Neuronal stem cell (in vitro differentiated cells): ENCODE measurements around the gene MYO15A.
A peak's percentile ranks its signal among the peaks of the same experiment; 100 is the strongest.

Experiments
- DNase-seq: peaks from one replicate; pipeline ENCODE4 v3.0.0-alpha.2; 2013; ENCODE audit warnings: low spot score
- H2AFZ ChIP-seq: one replicate; pipeline ENCODE4 v1.6.1; 2013; ENCODE audit warnings: mild to moderate bottlenecking, low read length, inconsistent platforms
- H2AK5ac ChIP-seq: 2 replicates; pipeline ENCODE4 v1.6.1; 2013; ENCODE audit warnings: low read depth, mild to moderate bottlenecking, inconsistent platforms, low read length, moderate library complexity, mixed read lengths
- H2BK120ac ChIP-seq: 2 replicates; pipeline ENCODE4 v1.6.1; 2013; ENCODE audit warnings: low read depth, mild to moderate bottlenecking, inconsistent platforms, low read length, moderate library complexity, mixed read lengths
- H2BK12ac ChIP-seq: one replicate; pipeline ENCODE4 v1.6.1; 2013; ENCODE audit warnings: low read length, inconsistent platforms
- H2BK15ac ChIP-seq: 2 replicates; pipeline ENCODE4 v1.6.1; 2013; ENCODE audit warnings: mild to moderate bottlenecking, low read length, inconsistent platforms, mixed read lengths
- H2BK5ac ChIP-seq: one replicate; pipeline ENCODE4 v1.6.1; 2013; ENCODE audit warnings: inconsistent platforms, mild to moderate bottlenecking, low read length, moderate library complexity
- H3K14ac ChIP-seq: one replicate; pipeline ENCODE4 v1.6.1; 2013; ENCODE audit warnings: low read length, inconsistent platforms
- H3K18ac ChIP-seq: 2 replicates; pipeline ENCODE4 v1.6.1; 2013; ENCODE audit warnings: low read length, inconsistent platforms
- H3K23ac ChIP-seq: 2 replicates; pipeline ENCODE4 v1.6.1; 2013; ENCODE audit warnings: low read depth, mild to moderate bottlenecking, mixed read lengths, low read length, inconsistent platforms; ENCODE audit not compliant: poor library complexity
- H3K27ac ChIP-seq: replicated peaks from 3 replicates; pipeline ENCODE4 v1.5.1; 2013; ENCODE audit warnings: low read length, inconsistent platforms
- H3K27me3 ChIP-seq, 3 experiments: 2 replicates each; pipeline ENCODE4 v1.6.1; 2013; ENCODE audit warnings: low read length in 3 of 3, mild to moderate bottlenecking in 2 of 3, inconsistent platforms in 1 of 3, low read depth in 1 of 3, mixed read lengths in 1 of 3, moderate library complexity in 1 of 3; ENCODE audit not compliant: control insufficient read depth in 3 of 3, insufficient read depth in 3 of 3
- H3K36me3 ChIP-seq, 2 donors: replicated peaks in 1 of 2; 2 replicates each; pipeline ENCODE4 v1.6.1; 2013; ENCODE audit warnings: low read length in 2 of 2; ENCODE audit not compliant: control insufficient read depth in 2 of 2, insufficient read depth in 2 of 2
- H3K4ac ChIP-seq: 2 replicates; pipeline ENCODE4 v1.6.1; 2013; ENCODE audit warnings: inconsistent platforms, mild to moderate bottlenecking, low read length, moderate library complexity
- H3K4me1 ChIP-seq, 2 donors: 1 replicate in 1 of 2; 2 replicates in 1 of 2; pipeline ENCODE4 v1.6.1; 2013; ENCODE audit warnings: low read length in 2 of 2, low read depth in 1 of 2; ENCODE audit not compliant: control insufficient read depth in 2 of 2, insufficient read depth in 1 of 2
- H3K4me2 ChIP-seq: one replicate; pipeline ENCODE4 v1.6.1; 2013; ENCODE audit warnings: mild to moderate bottlenecking, low read length, inconsistent platforms; ENCODE audit not compliant: insufficient read depth, poor library complexity, severe bottlenecking
- H3K4me3 ChIP-seq, 2 donors: 2 replicates each; pipeline ENCODE4 v1.5.1; 2013; ENCODE audit warnings: low read length in 2 of 2, mild to moderate bottlenecking in 2 of 2, inconsistent platforms in 1 of 2, moderate library complexity in 1 of 2
- H3K79me1 ChIP-seq: one replicate; pipeline ENCODE4 v1.6.1; 2013; ENCODE audit warnings: low read depth, mild to moderate bottlenecking, inconsistent platforms, low read length, moderate library complexity
- H3K9ac ChIP-seq: one replicate; pipeline ENCODE4 v1.6.1; 2013; ENCODE audit warnings: mild to moderate bottlenecking, low read depth, low read length, inconsistent platforms; ENCODE audit not compliant: poor library complexity
- H3K9me3 ChIP-seq, 2 donors: replicated peaks in 1 of 2; 2 replicates each; pipeline versions ENCODE3 to v1.6.1; 2013; ENCODE audit warnings: low read length in 2 of 2, mild to moderate bottlenecking in 2 of 2, inconsistent platforms in 1 of 2, low read depth in 1 of 2, mixed read lengths in 1 of 2, moderate library complexity in 1 of 2; ENCODE audit not compliant: control insufficient read depth in 2 of 2, insufficient read depth in 1 of 2
- H4K8ac ChIP-seq: one replicate; pipeline ENCODE4 v1.6.1; 2013; ENCODE audit warnings: low read depth, mild to moderate bottlenecking, inconsistent platforms, low read length, moderate library complexity
- H4K91ac ChIP-seq: one replicate; pipeline ENCODE4 v1.6.1; 2013; ENCODE audit warnings: low read length, low read depth, mild to moderate bottlenecking, inconsistent platforms; ENCODE audit not compliant: poor library complexity
- WGBS, 2 donors: extraction: QIAGEN DNeasy Blood & Tissue Kit; methylation state at CpG; one replicate each; pipeline ENCODE4 v1.1.7; 2013; ENCODE audit warnings: missing lambda C conversion rate in 2 of 2, mixed read lengths in 1 of 2; ENCODE audit not compliant: insufficient read length in 2 of 2, insufficient replicate concordance in 1 of 2; ENCODE audit errors: extremely low coverage in 2 of 2; 5-methylcytosine and 5-hydroxymethylcytosine counted together

The MYO15A gene

DNA sequence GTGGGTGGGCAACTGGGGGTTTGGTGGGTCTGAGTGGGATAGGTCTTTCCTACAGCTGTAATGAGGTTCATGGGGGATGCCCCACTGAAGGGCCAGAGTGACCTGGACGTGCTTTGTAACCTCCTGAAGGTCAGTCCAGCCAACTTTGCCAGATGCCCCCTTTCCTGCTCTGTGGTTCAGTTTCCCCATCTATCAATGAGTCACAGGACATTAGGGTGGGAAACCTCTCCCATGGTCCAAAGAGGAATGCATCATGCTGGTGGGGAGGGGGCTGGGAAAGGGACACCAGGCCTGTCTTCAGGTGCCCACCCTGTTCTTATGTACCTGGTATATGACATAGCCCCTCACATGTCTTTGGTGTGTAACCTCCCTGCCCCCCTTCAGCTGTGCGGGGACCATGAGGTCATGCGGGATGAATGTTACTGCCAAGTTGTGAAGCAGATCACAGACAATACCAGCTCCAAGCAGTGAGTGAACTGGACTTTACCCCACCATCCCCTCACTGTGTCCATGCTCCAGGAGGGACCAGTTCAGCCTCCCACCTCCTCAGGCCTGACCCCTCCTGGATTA, 51.1 kb downstream of the MYO15A start:
- Histone ChIP-seq H3K4me3 (no peak overlapping the region), H3K23ac (no peak overlapping the region), H2BK5ac (no peak overlapping the region), H3K4me1 (peaks cover 12 to 13% of the 10 kb centered on the region in 2 donors), H2BK15ac (peak overlapping the region; percentile 40), H3K27ac (no peak overlapping the region), H3K27me3 (peaks cover 0 to 16% (median 2%) of the 10 kb centered on the region in 3 experiments), H3K9me3 (no peaks in the 10 kb centered on the region), H3K14ac (no peak overlapping the region), H3K36me3 (no peaks in the 10 kb centered on the region), H3K79me1 (no peaks in the 10 kb centered on the region), H3K9ac (no peak overlapping the region), H4K91ac (no peak overlapping the region), H3K4ac (no peak overlapping the region), H2BK120ac (no peak overlapping the region), H4K8ac (no peak overlapping the region), H3K4me2 (no peak overlapping the region), H3K18ac (no peak overlapping the region), H2AK5ac (peak overlapping the region; percentile 56), H2AFZ (no peak overlapping the region), H2BK12ac (peak overlapping the region; percentile 53)
- no CpG with 5 or more reads among the region's 3 CpGs for WGBS, 2 donors
- no peak for DNase-seq

DNA sequence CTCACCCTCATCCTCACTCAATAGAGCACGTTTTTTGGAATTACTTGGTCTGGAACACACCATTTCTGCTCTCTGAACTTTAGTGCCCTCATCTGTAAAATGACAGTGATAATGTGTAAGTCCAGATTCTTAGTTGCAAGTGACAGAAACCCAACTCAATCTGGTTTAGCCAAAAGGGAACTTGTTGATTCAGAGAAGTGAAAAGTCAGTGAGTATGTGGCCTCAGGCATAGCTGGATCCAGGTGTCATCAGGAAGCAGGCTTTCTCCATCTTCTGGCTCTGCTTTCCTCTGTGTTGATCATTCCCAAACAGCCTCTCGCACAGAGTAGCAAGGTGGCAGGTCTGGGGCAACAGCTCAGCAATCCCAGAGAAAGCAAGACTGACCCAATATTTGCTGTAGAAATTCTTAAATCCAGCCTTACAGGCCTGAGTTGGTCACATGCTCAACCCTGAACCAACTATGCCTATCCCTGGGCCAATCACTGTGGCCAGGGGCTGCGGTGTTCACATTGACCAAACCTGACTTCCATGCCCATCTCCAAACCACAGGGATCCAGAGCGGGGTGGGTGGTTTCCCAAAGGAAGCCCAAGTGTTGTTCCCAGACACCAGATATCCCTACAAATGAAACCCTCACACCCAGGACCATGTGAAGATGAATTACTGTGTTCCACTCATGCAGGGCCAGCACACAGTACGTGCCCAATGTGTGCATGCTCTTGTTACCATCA, 51.7 kb downstream of the MYO15A start:
- H2BK15ac ChIP-seq = no peak overlapping the region
- H3K4me3 ChIP-seq = no peak overlapping the region
- H3K4me1 ChIP-seq = peaks cover 12 to 13% of the 10 kb centered on the region in 2 donors
- H3K4me2 ChIP-seq = no peak overlapping the region
- H2BK12ac ChIP-seq = no peak overlapping the region
- no peak overlapping the region for H3K27ac ChIP-seq
- H2BK5ac ChIP-seq = no peak overlapping the region
- H4K91ac ChIP-seq = no peak overlapping the region
- H3K36me3 ChIP-seq = no peaks in the 10 kb centered on the region
- H3K23ac ChIP-seq = no peak overlapping the region
- WGBS, 2 donors = no CpG with 5 or more reads among the region's 5 CpGs
- H4K8ac ChIP-seq = no peak overlapping the region
- H3K18ac ChIP-seq = no peak overlapping the region
- DNase-seq = no peak
- H2AFZ ChIP-seq = no peak overlapping the region
- no peak overlapping the region for H3K4ac ChIP-seq
- H2AK5ac ChIP-seq = peak overlapping the region; percentile 56
- H3K27me3 ChIP-seq = peaks cover 0 to 16% (median 2%) of the 10 kb centered on the region in 3 experiments
- H3K9me3 ChIP-seq = no peaks in the 10 kb centered on the region
- no peak overlapping the region for H3K14ac ChIP-seq
- no peak overlapping the region for H3K9ac ChIP-seq
- H2BK120ac ChIP-seq = no peak overlapping the region
- no peaks in the 10 kb centered on the region for H3K79me1 ChIP-seq

DNA sequence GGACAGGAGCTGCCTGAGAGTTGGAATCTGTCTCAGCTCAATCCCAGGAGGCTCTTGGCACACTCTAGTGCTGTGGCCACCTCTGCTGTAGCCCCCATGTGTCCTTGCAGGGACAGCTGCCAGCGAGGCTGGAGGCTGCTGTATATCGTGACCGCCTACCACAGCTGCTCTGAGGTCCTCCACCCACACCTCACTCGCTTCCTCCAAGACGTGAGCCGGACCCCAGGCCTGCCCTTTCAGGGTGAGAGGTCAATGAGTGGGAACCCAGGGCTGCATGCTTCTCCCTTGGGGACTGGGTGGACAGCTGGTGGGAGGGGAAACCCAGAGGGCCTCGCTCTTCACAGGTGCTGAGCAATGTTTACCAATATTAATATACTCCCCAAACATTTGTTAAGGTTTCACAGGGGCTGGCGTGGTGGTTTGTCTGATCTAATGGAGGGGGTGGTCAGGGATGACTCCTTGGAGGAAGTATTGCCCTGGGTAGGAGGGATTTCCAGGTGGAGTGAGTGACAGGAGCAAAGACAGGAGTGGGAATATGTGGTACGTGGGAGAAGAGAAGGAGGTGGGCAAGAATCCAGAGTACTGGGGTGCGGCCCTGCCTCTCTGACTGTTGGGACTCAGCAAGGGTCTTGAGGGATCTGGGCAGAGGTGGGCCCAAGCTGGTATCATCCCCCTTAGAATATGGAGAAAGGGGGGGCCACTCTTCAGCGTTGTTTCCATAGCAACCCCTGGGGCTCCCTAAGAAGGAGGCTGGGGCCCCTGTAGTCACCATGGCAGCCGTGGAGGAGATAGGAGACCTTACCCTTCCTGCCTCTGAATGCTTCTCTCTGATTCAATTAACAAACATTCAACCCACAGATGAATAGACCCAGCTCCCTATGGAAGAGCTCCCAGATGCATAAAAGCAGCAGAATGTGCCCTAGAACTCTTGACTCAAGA, 52.9 kb downstream of the MYO15A start:
- Histone ChIP-seq H3K14ac (no peak overlapping the region), H3K23ac (peak overlapping the region; percentile 46), H2BK12ac (peak overlapping the region; percentile 31), H3K27me3 (peaks cover 0 to 6% (median 2%) of the 10 kb centered on the region in 3 experiments), H3K79me1 (no peaks in the 10 kb centered on the region), H3K4me2 (no peak overlapping the region), H3K27ac (no peak overlapping the region), H2BK120ac (peak overlapping the region; percentile 49), H3K9ac (no peak overlapping the region), H4K91ac (no peak overlapping the region), H3K36me3 (no peaks in the 10 kb centered on the region), H2AK5ac (peak overlapping the region; percentile 60), H3K4ac (no peak overlapping the region), H3K9me3 (no peaks in the 10 kb centered on the region), H3K4me1 (peaks cover 12 to 13% of the 10 kb centered on the region in 2 donors), H2BK5ac (no peak overlapping the region), H2AFZ (peak overlapping the region; percentile 59), H3K4me3 (peak overlapping the region in 1 of 2 donors; percentile 6), H2BK15ac (no peak overlapping the region), H3K18ac (peak overlapping the region; percentile 87), H4K8ac (no peak overlapping the region)
- WGBS, 2 donors = no CpG with 5 or more reads among the region's 12 CpGs
- no peak for DNase-seq
